Esophagus muscularis mucosa (tissue), 4 donors: Measurements from ENCODE around the gene COL27A1. TPM values are rescaled to one million over a fixed set of nuclear protein-coding genes. Genes with fewer than 3 reads are reported as not detected.

ENCODE experiments used
- DNase-seq: peaks from one replicate; pipeline ENCODE4 v3.0.0-alpha.2; 2017; ENCODE audit errors: extremely low spot score
- H3K27ac ChIP-seq, 4 donors: fragments of 200-600 bp; sonication (generic); replicated peaks in 1 of 4; 1 replicate in 3 of 4; 2 replicates in 1 of 4; pipeline ENCODE4 v1.5.1; 2016 to 2019; ENCODE audit warnings: mild to moderate bottlenecking in 1 of 4
- H3K27me3 ChIP-seq, 4 donors: fragments of 200-600 bp; sonication (generic); one replicate each; pipeline versions ENCODE4 v1.5.1 to v1.6.0; 2016 to 2019
- H3K36me3 ChIP-seq, 4 donors: fragments of 200-600 bp; sonication (generic); one replicate each; pipeline ENCODE4 v1.5.1; 2016 to 2019
- H3K4me1 ChIP-seq, 4 donors: fragments of 200-600 bp; sonication (generic); one replicate each; pipeline ENCODE4 v1.5.1; 2016 to 2019
- H3K4me3 ChIP-seq, 4 donors: fragments of 200-600 bp; sonication (generic); 1 replicate in 2 of 4; 2 replicates in 2 of 4; pipeline ENCODE4 v1.5.1; 2016 to 2019; ENCODE audit warnings: mild to moderate bottlenecking in 4 of 4, moderate library complexity in 1 of 4
- H3K9me3 ChIP-seq, 4 donors: fragments of 200-600 bp; sonication (generic); 1 replicate in 3 of 4; 2 replicates in 1 of 4; pipeline ENCODE4 v1.5.1; 2016 to 2019
- CTCF ChIP-seq, 3 experiments: fragments of 200-600 bp in 2 of 3; fragments of 450-650 bp in 1 of 3; sonication (generic) in 2 of 3; IDR thresholded peaks; one replicate each; pipeline ENCODE4 v1.5.1; 2017 to 2019; ENCODE audit warnings: antibody characterized with exemption in 3 of 3, mild to moderate bottlenecking in 2 of 3, moderate library complexity in 1 of 3
- EP300 ChIP-seq: sonication (generic); formaldehyde crosslinking; IDR thresholded peaks from one replicate; pipeline ENCODE4 v1.6.1; 2017; ENCODE audit warnings: antibody characterized with exemption
- POLR2A ChIP-seq: fragments of 450-650 bp; IDR thresholded peaks from one replicate; pipeline ENCODE4 v1.6.1; 2017; ENCODE audit warnings: antibody characterized with exemption, moderate library complexity, mild to moderate bottlenecking, low read depth
- POLR2AphosphoS5 ChIP-seq, 2 donors: sonication (generic); formaldehyde crosslinking; IDR thresholded peaks; one replicate each; pipeline ENCODE4 v1.6.1; 2017; ENCODE audit warnings: antibody characterized with exemption in 2 of 2
- WGBS: methylation state at CpG from one replicate; pipeline ENCODE4 v1.1.5; 2018; 5-methylcytosine and 5-hydroxymethylcytosine counted together
- intact Hi-C: fragments of 100-400 bp; cut with DNase I; formaldehyde crosslinking; loops from one replicate; pipeline ENCODE4 v1.15.1; 2023
- total RNA-seq, 4 donors: library from RNA; depleted of rRNA; stranded (reverse); fragments of >200 nt; gene quantifications; one replicate each; pipeline versions ENCODE4 v1.1.0 to v1.2.1, GENCODE V29; 2016

COL27A1 gene
- total RNA-seq, 4 donors from 2014 or later = 1.8 to 3.3 (median 2.7) TPM

- Histone ChIP-seq H3K4me1 (no peaks in the 10 kb centered on the region), H3K9me3 (no peaks in the 10 kb centered on the region), H3K27ac (no peak overlapping the region), H3K4me3 (no peak overlapping the region), H3K36me3 (peaks cover 0 to 6% (median 2%) of the 10 kb centered on the region in 4 donors), H3K27me3 (no peaks in the 10 kb centered on the region)
- 90% methylated on average over 8 of the region's 8 CpGs for WGBS
- intact Hi-C loops = no loop called here
- no peak for DNase-seq
- TF ChIP-seq CTCF (IDR thresholded peaks at IDR 0.05) = no peak
- no peak for TF ChIP-seq EP300
- no peak for TF ChIP-seq POLR2A
- TF ChIP-seq POLR2AphosphoS5 (IDR thresholded peaks at IDR 0.05) = no peak
Measured at GRCh38 chr9:114313186-114313585, 157.8 kb downstream of the COL27A1 start.

- Histone ChIP-seq H3K9me3 (no peaks in the 10 kb centered on the region), H3K27ac (no peak overlapping the region), H3K4me1 (no peaks in the 10 kb centered on the region), H3K4me3 (no peak overlapping the region), H3K27me3 (no peaks in the 10 kb centered on the region), H3K36me3 (peaks cover 0 to 6% (median 2%) of the 10 kb centered on the region in 4 donors)
- WGBS = 93% methylated on average over 7 of the region's 7 CpGs
- intact Hi-C loops = no loop called here
- DNase-seq = no peak
- TF ChIP-seq EP300 (no peak), CTCF (IDR thresholded peaks at IDR 0.05) (no peak), POLR2A (no peak), POLR2AphosphoS5 (IDR thresholded peaks at IDR 0.05) (no peak)
Measured at GRCh38 chr9:114314256-114314867, 159.0 kb downstream of the COL27A1 start.

- TF ChIP-seq CTCF (IDR thresholded peaks at IDR 0.05) (no peak), EP300 (no peak), POLR2AphosphoS5 (IDR thresholded peaks at IDR 0.05) (no peak), POLR2A (no peak)
- no peak overlapping the region for H3K27ac ChIP-seq
- intact Hi-C loops = no loop called here
- no peak overlapping the region for H3K4me3 ChIP-seq
- DNase-seq = no peak
- H3K27me3 ChIP-seq = no peaks in the 10 kb centered on the region
- no peaks in the 10 kb centered on the region for H3K9me3 ChIP-seq
- peaks cover 0 to 6% (median 2%) of the 10 kb centered on the region in 4 donors for H3K36me3 ChIP-seq
- WGBS = 90% methylated on average over 7 of the region's 8 CpGs
- H3K4me1 ChIP-seq = no peaks in the 10 kb centered on the region
Measured at GRCh38 chr9:114314881-114315722, 159.8 kb downstream of the COL27A1 start.

DNA sequence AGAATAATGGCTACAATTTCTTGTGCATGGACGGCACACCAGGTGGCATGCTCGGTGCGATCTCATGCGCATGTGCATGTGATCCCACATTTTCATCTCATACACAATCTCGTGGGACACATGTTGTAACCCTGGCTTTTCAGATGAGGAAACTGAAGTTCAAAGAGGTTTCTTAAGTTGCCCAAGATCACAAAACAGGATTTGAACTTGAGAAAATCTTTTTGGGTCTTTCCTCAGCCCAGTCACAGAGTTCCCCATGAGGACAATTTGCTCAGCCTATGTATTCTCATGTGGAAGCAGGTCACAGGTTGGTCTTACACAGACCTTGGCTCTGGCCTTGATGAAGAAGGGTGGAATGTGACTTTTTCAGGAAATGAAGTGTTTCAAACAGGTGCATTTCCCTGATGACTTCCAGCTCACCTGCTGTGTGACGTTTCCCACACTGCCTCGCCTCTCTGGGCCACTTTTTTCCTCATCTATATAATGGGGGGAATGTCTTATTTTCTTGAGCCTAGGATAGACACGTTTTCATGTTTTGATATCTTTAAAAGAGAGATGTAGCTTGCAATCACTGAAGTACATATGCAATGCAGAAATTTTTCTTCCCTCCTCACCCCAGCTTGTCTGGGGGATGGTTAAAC is 160.5 kb downstream of the COL27A1 start:
- DNase-seq = no peak
- H3K36me3 ChIP-seq = no peaks in the 10 kb centered on the region
- intact Hi-C loops = no loop called here
- no peaks in the 10 kb centered on the region for H3K4me1 ChIP-seq
- H3K9me3 ChIP-seq = no peaks in the 10 kb centered on the region
- TF ChIP-seq POLR2A = no peak
- H3K27me3 ChIP-seq = no peaks in the 10 kb centered on the region
- no peak overlapping the region for H3K27ac ChIP-seq
- H3K4me3 ChIP-seq = no peak overlapping the region
- 85% methylated on average over 8 of the region's 8 CpGs for WGBS

DNA sequence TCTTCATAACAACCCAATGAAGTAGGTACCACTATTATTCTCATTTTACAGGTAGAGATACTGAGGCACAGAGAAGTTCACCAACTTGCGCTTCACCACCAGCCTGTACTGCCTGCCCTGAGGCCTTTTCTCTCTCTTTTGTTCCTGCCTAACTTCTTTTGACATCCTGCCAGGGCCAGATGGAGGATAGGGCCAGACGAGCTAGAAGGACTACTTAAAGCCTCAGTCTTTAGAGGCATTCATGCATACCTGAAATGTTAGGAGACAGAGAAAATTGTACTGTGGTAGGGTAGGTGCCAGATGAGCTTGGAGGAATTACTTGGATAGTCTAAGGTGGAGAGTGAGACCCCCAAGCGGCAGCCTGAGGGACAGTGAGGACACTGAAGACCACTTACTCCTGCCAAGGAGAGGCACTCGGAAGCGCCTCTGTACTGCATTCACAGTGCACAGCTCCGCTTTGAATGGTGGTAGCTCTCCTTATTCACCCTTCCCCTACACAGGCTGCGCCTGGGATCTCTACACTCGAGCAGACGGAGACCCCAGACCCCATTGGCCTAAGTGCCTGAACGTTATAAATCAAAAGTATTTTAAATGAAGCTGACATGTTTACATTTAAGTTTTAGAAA is 161.4 kb downstream of the COL27A1 start:
- TF ChIP-seq POLR2A (no peak), EP300 (no peak), POLR2AphosphoS5 (IDR thresholded peaks at IDR 0.05) (no peak)
- H3K36me3 ChIP-seq = no peaks in the 10 kb centered on the region
- no peak overlapping the region for H3K4me3 ChIP-seq
- 73% methylated on average over 10 of the region's 10 CpGs for WGBS
- intact Hi-C loops = no loop called here
- H3K4me1 ChIP-seq = no peaks in the 10 kb centered on the region
- no peaks in the 10 kb centered on the region for H3K27me3 ChIP-seq
- H3K9me3 ChIP-seq = no peaks in the 10 kb centered on the region
- DNase-seq = no peak
- H3K27ac ChIP-seq = no peak overlapping the region
